ENCODE results near the gene RANBP10.

DNA sequence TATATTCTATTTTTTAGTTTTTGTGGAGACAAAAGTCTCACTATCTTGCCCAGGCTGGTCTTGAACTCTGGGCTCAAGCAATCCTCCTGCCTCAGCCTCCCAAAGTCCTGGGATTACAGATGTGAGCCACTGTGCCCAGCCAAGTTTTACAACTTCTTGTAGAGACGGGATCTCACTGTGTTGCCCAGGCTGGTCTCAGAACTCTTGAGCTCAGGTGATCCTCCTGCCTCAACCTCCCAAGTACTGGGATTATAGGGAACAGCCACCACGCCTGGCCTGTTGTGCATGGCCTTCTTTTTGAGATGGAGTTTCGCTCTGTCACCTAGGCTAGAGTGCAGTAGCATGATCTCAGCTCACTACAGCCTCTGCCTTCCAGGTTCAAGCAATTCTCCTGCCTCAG lies 47.3 kb upstream of the RANBP10 start:
- TF ChIP-seq, protein P1, sequence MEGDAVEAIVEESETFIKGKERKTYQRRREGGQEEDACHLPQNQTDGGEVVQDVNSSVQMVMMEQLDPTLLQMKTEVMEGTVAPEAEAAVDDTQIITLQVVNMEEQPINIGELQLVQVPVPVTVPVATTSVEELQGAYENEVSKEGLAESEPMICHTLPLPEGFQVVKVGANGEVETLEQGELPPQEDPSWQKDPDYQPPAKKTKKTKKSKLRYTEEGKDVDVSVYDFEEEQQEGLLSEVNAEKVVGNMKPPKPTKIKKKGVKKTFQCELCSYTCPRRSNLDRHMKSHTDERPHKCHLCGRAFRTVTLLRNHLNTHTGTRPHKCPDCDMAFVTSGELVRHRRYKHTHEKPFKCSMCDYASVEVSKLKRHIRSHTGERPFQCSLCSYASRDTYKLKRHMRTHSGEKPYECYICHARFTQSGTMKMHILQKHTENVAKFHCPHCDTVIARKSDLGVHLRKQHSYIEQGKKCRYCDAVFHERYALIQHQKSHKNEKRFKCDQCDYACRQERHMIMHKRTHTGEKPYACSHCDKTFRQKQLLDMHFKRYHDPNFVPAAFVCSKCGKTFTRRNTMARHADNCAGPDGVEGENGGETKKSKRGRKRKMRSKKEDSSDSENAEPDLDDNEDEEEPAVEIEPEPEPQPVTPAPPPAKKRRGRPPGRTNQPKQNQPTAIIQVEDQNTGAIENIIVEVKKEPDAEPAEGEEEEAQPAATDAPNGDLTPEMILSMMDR (IDR thresholded peaks at IDR 0.05 in 2 of 3, conservative IDR thresholded peaks at IDR 0.05 in 1 of 3; ENCODE audit: control insufficient read depth in 2 of 3, extremely low read depth in 1 of 3, insufficient read depth in 1 of 3, low read depth in 3 of 3, low read length in 3 of 3) = no peak
- no peak for TF ChIP-seq TAF1 (IDR thresholded peaks at IDR 0.05; ENCODE audit: borderline replicate concordance, low read depth, low read length)
- TF ChIP-seq EGR1 (IDR thresholded peaks at IDR 0.05; ENCODE audit: borderline replicate concordance in 1 of 2, low read depth in 2 of 2, low read length in 2 of 2) = no peak
- TF ChIP-seq GABPA (IDR thresholded peaks at IDR 0.05; ENCODE audit: low read depth) = no peak
- no peak for TF ChIP-seq ESRRA (IDR thresholded peaks at IDR 0.05; ENCODE audit: low read length)
- TF ChIP-seq JUND (IDR thresholded peaks at IDR 0.05; ENCODE audit: low read depth, low read length) = no peak
- TF ChIP-seq CHD2 (IDR thresholded peaks at IDR 0.05; ENCODE audit: borderline replicate concordance, low read depth, low read length) = no peak
- TF ChIP-seq, protein P2, sequence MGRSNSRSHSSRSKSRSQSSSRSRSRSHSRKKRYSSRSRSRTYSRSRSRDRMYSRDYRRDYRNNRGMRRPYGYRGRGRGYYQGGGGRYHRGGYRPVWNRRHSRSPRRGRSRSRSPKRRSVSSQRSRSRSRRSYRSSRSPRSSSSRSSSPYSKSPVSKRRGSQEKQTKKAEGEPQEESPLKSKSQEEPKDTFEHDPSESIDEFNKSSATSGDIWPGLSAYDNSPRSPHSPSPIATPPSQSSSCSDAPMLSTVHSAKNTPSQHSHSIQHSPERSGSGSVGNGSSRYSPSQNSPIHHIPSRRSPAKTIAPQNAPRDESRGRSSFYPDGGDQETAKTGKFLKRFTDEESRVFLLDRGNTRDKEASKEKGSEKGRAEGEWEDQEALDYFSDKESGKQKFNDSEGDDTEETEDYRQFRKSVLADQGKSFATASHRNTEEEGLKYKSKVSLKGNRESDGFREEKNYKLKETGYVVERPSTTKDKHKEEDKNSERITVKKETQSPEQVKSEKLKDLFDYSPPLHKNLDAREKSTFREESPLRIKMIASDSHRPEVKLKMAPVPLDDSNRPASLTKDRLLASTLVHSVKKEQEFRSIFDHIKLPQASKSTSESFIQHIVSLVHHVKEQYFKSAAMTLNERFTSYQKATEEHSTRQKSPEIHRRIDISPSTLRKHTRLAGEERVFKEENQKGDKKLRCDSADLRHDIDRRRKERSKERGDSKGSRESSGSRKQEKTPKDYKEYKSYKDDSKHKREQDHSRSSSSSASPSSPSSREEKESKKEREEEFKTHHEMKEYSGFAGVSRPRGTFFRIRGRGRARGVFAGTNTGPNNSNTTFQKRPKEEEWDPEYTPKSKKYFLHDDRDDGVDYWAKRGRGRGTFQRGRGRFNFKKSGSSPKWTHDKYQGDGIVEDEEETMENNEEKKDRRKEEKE (IDR thresholded peaks at IDR 0.05) = no peak
- no peak for TF ChIP-seq YY1 (IDR thresholded peaks at IDR 0.05; ENCODE audit: low read depth, low read length)
- no peak for TF ChIP-seq POLR2A (IDR thresholded peaks at IDR 0.05; ENCODE audit: low read depth, low read length)
- TF ChIP-seq ZNF24 (IDR thresholded peaks at IDR 0.05) = no peak
